HG03457 (cell line): ENCODE measurements around the gene DYNC1H1.

Experiments used
- ATAC-seq: cut with Tn5 transposase; IDR thresholded peaks from one replicate; pipeline ENCODE4 v1.9.1; 2021; ENCODE audit warnings: moderate number of reproducible peaks; ENCODE audit not compliant: unreplicated experiment

The DYNC1H1 gene

GRCh38 chr14:101964297-101965180 is at the start of gene DYNC1H1:
Gene DYNC1H1, plus strand, starts transcription at chr14:101964573. Its CDS starts 119 bp downstream, at chr14:101964692.
- peak; percentile 70 for ATAC-seq

GRCh38 chr14:101915871-101916815 is 48.2 kb upstream of the DYNC1H1 start:
- no peak for ATAC-seq

- no peak for ATAC-seq
Measured at GRCh38 chr14:101916816-101917412, 47.5 kb upstream of the DYNC1H1 start.

- ATAC-seq, result no peak
Measured at GRCh38 chr14:101917413-101918017, 46.9 kb upstream of the DYNC1H1 start.

- no peak for ATAC-seq
Measured at GRCh38 chr14:101918065-101918989, 46.0 kb upstream of the DYNC1H1 start.

GRCh38 chr14:101920271-101920670 is 44.1 kb upstream of the DYNC1H1 start:
- ATAC-seq, result no peak

GRCh38 chr14:101922866-101923265 is 41.5 kb upstream of the DYNC1H1 start:
- ATAC-seq, result no peak

GRCh38 chr14:101925152-101925551 is 39.2 kb upstream of the DYNC1H1 start:
- no peak for ATAC-seq

GRCh38 chr14:101926085-101926484 is 38.3 kb upstream of the DYNC1H1 start:
- no peak for ATAC-seq

GRCh38 chr14:101926620-101927019 is 37.8 kb upstream of the DYNC1H1 start:
- ATAC-seq, result no peak

- no peak for ATAC-seq
Measured at GRCh38 chr14:101927859-101928258, 36.5 kb upstream of the DYNC1H1 start.

GRCh38 chr14:101928415-101928841 is 35.9 kb upstream of the DYNC1H1 start:
- no peak for ATAC-seq

- no peak for ATAC-seq
Measured at GRCh38 chr14:101929096-101929495, 35.3 kb upstream of the DYNC1H1 start.

- no peak for ATAC-seq
Measured at GRCh38 chr14:101929946-101930345, 34.4 kb upstream of the DYNC1H1 start.

- no peak for ATAC-seq
Measured at GRCh38 chr14:101932673-101933072, 31.7 kb upstream of the DYNC1H1 start.

GRCh38 chr14:101933209-101933608 is 31.2 kb upstream of the DYNC1H1 start:
- no peak for ATAC-seq

- no peak for ATAC-seq
Measured at GRCh38 chr14:101934601-101935150, 29.7 kb upstream of the DYNC1H1 start.

- ATAC-seq, result no peak
Measured at GRCh38 chr14:101937926-101938767, 26.2 kb upstream of the DYNC1H1 start.
